Lower leg skin (tissue), 4 donors: Measurements from ENCODE around the gene ARID1B. TPM values are rescaled to one million over a fixed set of nuclear protein-coding genes. Genes with fewer than 3 reads are reported as not detected.

Experiments used
- DNase-seq, 2 donors: peaks; one replicate each; pipeline ENCODE4 v3.0.0-alpha.2; 2019; ENCODE audit warnings: low spot score in 2 of 2
- H3K4me3 ChIP-seq: fragments of 200-600 bp; sonication (generic); 2 replicates; pipeline ENCODE4 v1.5.1; 2017; ENCODE audit warnings: mild to moderate bottlenecking, low read depth; ENCODE audit not compliant: poor library complexity, severe bottlenecking
- POLR2A ChIP-seq, 2 donors: fragments of 450-650 bp; IDR thresholded peaks; one replicate each; pipeline ENCODE4 v1.6.1; 2016 to 2017; ENCODE audit warnings: antibody characterized with exemption in 2 of 2, mild to moderate bottlenecking in 1 of 2, moderate library complexity in 1 of 2
- WGBS, 2 donors: methylation state at CpG; one replicate each; pipeline ENCODE4 v1.1.5; 2018; 5-methylcytosine and 5-hydroxymethylcytosine counted together
- intact Hi-C: fragments of 100-400 bp; cut with DNase I; formaldehyde crosslinking; loops from one replicate; pipeline ENCODE4 v1.15.0; 2023; ENCODE audit warnings: low total_unique reads
- total RNA-seq, 4 donors: library from RNA; depleted of rRNA; stranded (reverse); fragments of >200 nt; gene quantifications; one replicate each; pipeline ENCODE4 v1.1.0, GENCODE V29; 2016
- TF ChIP-seq, protein P1 (sequence below), 3 donors: fragments of 450-650 bp; IDR thresholded peaks; one replicate each; pipeline ENCODE4 v1.5.1; 2016; ENCODE audit warnings: antibody characterized with exemption in 3 of 3, mild to moderate bottlenecking in 3 of 3, moderate library complexity in 2 of 3

Gene ARID1B
- total RNA-seq, 4 donors from 2014 or later, result 87.3 to 132 (median 102) TPM

DNA sequence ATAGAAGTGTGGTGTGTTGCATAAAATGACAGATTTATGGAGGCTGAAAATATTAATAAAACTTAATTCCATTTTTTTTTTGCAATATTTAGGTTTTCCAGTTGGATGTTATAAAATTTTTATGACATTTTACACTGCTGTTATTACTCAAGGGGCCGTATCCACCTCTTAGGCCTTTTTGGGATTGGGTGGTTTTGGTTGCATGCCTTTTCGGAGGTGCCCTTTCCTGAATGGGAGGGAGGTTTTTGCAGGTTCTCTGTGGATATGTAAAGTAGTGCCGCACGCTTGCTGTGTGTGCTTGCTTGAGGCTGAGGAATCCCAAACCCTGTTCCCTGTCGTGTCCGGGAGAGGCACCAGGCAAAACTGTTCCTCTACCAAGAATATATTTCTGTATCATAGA, 6.8 kb downstream of the ARID1B start:
- WGBS, 2 donors, result 55 to 60% methylated on average over 6 of the region's 6 CpGs
- TF ChIP-seq, protein P1, sequence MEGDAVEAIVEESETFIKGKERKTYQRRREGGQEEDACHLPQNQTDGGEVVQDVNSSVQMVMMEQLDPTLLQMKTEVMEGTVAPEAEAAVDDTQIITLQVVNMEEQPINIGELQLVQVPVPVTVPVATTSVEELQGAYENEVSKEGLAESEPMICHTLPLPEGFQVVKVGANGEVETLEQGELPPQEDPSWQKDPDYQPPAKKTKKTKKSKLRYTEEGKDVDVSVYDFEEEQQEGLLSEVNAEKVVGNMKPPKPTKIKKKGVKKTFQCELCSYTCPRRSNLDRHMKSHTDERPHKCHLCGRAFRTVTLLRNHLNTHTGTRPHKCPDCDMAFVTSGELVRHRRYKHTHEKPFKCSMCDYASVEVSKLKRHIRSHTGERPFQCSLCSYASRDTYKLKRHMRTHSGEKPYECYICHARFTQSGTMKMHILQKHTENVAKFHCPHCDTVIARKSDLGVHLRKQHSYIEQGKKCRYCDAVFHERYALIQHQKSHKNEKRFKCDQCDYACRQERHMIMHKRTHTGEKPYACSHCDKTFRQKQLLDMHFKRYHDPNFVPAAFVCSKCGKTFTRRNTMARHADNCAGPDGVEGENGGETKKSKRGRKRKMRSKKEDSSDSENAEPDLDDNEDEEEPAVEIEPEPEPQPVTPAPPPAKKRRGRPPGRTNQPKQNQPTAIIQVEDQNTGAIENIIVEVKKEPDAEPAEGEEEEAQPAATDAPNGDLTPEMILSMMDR (IDR thresholded peaks at IDR 0.05), result no peak
- TF ChIP-seq POLR2A (IDR thresholded peaks at IDR 0.05), result no peak
- intact Hi-C loops, result no loop called here

DNA sequence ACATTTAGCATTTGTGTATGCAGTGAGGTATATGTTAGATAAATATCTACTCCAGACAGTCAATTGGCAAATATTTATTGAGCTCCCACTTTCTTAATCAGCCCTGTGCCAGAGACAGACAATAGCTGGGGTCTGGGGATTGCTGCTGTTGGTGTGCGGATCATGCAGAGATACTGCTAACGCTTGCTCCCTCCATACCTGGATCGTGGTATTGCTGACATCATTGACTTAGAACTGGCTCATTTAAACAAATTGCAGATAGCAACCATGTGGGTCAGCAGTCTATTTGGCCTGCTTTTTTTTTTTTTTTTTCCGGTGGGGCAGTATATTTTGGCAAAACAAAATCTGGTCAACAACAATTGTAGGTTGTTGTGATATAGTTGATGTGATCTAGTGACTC, 9.5 kb downstream of the ARID1B start:
- DNase-seq, result no peak
- TF ChIP-seq POLR2A (IDR thresholded peaks at IDR 0.05), result no peak
- TF ChIP-seq, protein P1 (IDR thresholded peaks at IDR 0.05), result no peak
- WGBS, 2 donors, result 88 to 89% methylated on average over 4 of the region's 4 CpGs
- intact Hi-C loops, result no loop called here
- no peak overlapping the region for H3K4me3 ChIP-seq

More for the DNA sequence above, 6.8 kb downstream of the ARID1B start:
- H3K4me3 ChIP-seq, result no peak overlapping the region
- no peak for DNase-seq

DNA sequence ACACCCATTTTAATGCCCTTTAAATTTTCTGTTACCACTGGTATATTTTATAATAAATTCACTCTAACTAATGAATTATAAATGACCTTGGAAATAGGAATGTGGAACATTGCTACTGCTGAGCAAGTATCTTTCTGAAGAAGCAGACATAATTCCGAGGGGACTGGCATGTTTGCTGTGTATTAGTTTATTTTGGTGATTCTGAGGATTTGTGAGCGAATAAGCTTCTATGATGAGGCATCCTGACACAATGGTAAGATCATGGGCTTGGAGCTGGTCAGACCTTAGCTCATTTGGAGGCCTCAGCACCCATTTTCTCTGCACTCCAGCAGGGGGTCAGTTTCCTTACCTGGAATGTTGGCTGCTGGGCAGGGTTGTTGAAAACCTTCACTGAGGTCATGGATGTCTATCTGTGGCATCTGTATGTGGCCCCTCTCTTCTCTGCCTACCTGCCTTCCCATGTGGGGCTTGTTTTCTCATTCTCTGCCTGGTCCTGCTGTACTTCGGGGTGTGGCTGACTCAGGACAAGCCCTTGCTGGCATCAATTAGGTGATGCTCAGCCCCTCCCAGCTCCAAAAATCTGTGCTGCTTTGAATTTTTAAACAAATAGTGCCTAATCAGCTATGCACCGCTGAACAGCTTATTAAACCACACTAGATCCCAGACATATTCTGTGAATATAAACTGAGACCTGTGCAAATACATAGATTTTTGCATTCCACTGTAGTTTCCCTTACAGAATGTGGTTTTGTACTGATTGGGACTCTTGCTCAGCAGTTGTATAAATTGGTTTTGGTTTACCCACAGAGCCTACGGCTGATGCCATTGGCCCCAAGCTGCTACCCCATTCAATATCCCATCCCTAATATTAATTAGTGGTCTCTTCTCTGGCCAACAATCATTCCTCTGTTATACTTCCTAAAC, 10.7 kb downstream of the ARID1B start:
- WGBS, 2 donors, result 55% methylated on average over 5 of the region's 5 CpGs
- TF ChIP-seq, protein P1 (IDR thresholded peaks at IDR 0.05), result no peak
- TF ChIP-seq POLR2A (IDR thresholded peaks at IDR 0.05), result no peak
- no peak overlapping the region for H3K4me3 ChIP-seq
- no peak for DNase-seq
- intact Hi-C loops, result no loop called here

DNA sequence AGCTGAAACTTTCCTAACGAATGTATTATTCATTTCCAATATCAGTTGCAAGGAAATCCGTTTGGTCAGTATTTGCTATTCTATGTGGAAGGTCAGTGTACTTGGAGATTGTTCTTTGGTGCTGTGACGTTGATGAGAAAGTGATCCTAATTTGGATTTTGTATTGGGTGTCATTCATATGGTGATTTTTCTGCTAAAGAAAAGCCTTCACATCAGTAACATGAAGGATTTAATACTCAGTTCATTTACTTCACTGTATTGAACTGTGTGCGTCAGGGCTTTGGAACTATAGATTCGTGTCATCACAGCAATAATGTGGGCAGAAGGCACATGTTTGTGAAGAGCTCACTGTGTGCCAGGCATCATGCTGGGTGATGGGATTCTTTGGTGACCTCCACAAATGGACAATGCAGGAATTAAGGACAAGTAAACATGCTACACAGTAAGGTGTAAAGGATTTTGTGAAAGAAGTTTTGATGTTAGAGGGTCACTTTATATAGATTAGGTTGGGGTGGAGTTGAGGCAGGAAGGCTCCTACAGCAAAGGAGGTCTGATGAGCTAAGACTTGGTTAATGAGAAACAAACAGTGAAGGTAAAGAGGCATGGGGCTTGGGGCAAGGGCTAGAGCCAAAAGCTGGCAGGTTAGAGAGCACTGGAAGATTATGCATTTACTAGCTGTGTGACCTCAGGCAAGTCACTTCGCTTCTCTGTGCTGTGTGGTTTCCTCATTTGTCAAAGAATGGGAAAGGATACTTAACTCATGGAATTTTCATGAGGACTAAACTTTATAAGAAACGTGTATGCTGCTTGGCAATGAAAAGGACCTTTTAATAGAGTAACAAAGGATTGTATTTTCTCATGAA, 12.1 kb downstream of the ARID1B start:
- H3K4me3 ChIP-seq, result no peak overlapping the region
- DNase-seq, result no peak
- 78 to 80% methylated on average over 7 of the region's 7 CpGs for WGBS, 2 donors
- intact Hi-C loops, result no loop called here
- TF ChIP-seq POLR2A (IDR thresholded peaks at IDR 0.05), result no peak
- TF ChIP-seq, protein P1 (IDR thresholded peaks at IDR 0.05), result no peak

DNA sequence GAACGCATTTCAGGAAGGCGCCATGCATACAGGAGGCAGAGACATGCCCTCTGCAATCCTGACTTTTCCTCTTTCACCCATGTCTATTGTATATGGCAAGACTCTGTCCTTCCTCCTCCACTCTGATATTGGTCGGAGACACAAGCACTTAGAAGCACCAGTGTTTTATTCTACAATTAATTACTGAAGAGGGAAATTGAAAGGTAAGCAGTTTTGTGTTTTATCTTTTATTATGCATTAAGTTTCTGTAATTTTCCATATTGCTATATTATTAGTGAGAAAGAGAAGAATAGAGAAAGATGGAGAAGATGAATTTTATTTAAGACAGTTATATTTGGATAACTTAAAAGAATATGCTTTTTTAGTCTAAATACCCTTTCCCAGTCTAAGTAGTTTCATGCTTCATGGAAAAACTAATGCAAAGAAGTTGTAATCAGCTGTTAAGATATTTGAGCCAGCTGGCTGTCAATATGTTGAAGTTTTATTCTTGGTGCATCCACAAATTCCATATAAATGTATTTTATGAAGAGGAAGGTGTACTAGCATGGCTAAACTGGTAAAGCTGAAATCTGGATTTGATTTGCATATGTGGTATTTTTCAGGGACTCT, 13.6 kb downstream of the ARID1B start:
- intact Hi-C loops, result no loop called here
- no peak for TF ChIP-seq POLR2A (IDR thresholded peaks at IDR 0.05)
- TF ChIP-seq, protein P1 (IDR thresholded peaks at IDR 0.05), result no peak
- 78 to 82% methylated on average over 3 of the region's 3 CpGs for WGBS, 2 donors
- H3K4me3 ChIP-seq, result no peak overlapping the region
- DNase-seq, result no peak
